Endothelial cell of umbilical vein (primary cell): ENCODE results near the gene NLRP4. TPM values are rescaled to one million over a fixed set of nuclear protein-coding genes. Genes with fewer than 3 reads are reported as not detected.

Experiments used
- BruUV-seq: library from RNA; stranded (reverse); fragments of 400-500 nt; replicated peaks from 2 replicates; lab custom pipeline; 2021; lab: Mats Ljungman, UMichigan
- CTCF ChIA-PET: fragments of 300-600, 350-600 bp; sonication (Branson Sonifier 250); formaldehyde crosslinking; loops from one replicate; lab custom pipeline; 2021; ENCODE audit warnings: antibody characterized with exemption, inconsistent platforms; lab: Charles Lee
- POLR2A ChIA-PET: fragments of 300-600, 350-600 bp; sonication (Branson Sonifier 250); formaldehyde crosslinking; loops from one replicate; lab custom pipeline; 2021; ENCODE audit warnings: antibody characterized with exemption, inconsistent platforms; lab: Charles Lee
- DNase-seq: peaks from one replicate; pipeline ENCODE4 v3.0.0-alpha.2; 2011; ENCODE audit warnings: low read depth, low spot score
- FAIRE-seq: peaks from 2 replicates; lab custom pipeline; 2011; peaks lifted over from hg19 to GRCh38; lab: Jason Lieb, UNC
- H2AFZ ChIP-seq: 2 replicates; pipeline ENCODE4 v1.6.0; 2012; ENCODE audit warnings: low read depth, low read length, control low read depth, inconsistent platforms
- H3K27ac ChIP-seq: 2 replicates; pipeline ENCODE4 v1.5.1; 2011; ENCODE audit warnings: low read depth, mild to moderate bottlenecking, control low read depth, low read length, moderate library complexity; ENCODE audit not compliant: insufficient read depth
- H3K27me3 ChIP-seq, 2 experiments: 2 replicates each; pipeline versions ENCODE4 v1.6.0 to v1.6.1; 2011; ENCODE audit warnings: low read length in 2 of 2, mixed read lengths in 1 of 2; ENCODE audit not compliant: control insufficient read depth in 2 of 2, insufficient read depth in 2 of 2
- H3K36me3 ChIP-seq, 2 experiments: 2 replicates in 1 of 2; 3 replicates in 1 of 2; pipeline ENCODE4 v1.5.1; 2011; ENCODE audit warnings: low read length in 2 of 2, mild to moderate bottlenecking in 1 of 2, moderate library complexity in 1 of 2; ENCODE audit not compliant: control insufficient read depth in 2 of 2, insufficient read depth in 2 of 2; ENCODE audit errors: extremely low read depth in 1 of 2
- H3K4me1 ChIP-seq: 3 replicates; pipeline ENCODE4 v1.5.1; 2011; ENCODE audit warnings: mild to moderate bottlenecking, low read length; ENCODE audit not compliant: control insufficient read depth, insufficient read depth; ENCODE audit errors: extremely low read depth
- H3K4me2 ChIP-seq: 2 replicates; pipeline ENCODE4 v1.6.1; 2011; ENCODE audit warnings: low read length, control low read depth, mixed read lengths; ENCODE audit not compliant: insufficient read depth
- H3K4me3 ChIP-seq, 3 experiments: fragments of 200-600 bp in 1 of 3; sonication (generic), shearing (Covaris generic) in 1 of 3; replicated peaks in 1 of 3; 2 replicates each; pipeline ENCODE4 v1.5.1; 2011 to 2016; ENCODE audit warnings: control low read depth in 3 of 3, low read length in 3 of 3, mild to moderate bottlenecking in 2 of 3, inconsistent platforms in 1 of 3, low read depth in 1 of 3, moderate library complexity in 1 of 3; ENCODE audit not compliant: insufficient read depth in 1 of 3
- H3K79me2 ChIP-seq: 2 replicates; pipeline ENCODE4 v1.6.0; 2012; ENCODE audit warnings: low read length, inconsistent platforms; ENCODE audit not compliant: control insufficient read depth, insufficient read depth
- H3K9ac ChIP-seq: replicated peaks from 2 replicates; pipeline ENCODE3; 2011; ENCODE audit warnings: low read length, control low read depth; ENCODE audit not compliant: insufficient read depth; ENCODE audit errors: extremely low read depth
- H3K9me1 ChIP-seq: replicated peaks from 3 replicates; pipeline ENCODE4 v1.6.0; 2011; ENCODE audit warnings: mild to moderate bottlenecking, low read length; ENCODE audit not compliant: control insufficient read depth, insufficient read depth; ENCODE audit errors: extremely low read depth
- H3K9me3 ChIP-seq: replicated peaks from 2 replicates; pipeline ENCODE4 v1.5.1; 2012; ENCODE audit warnings: low read length, inconsistent platforms; ENCODE audit not compliant: control insufficient read depth, insufficient read depth
- H4K20me1 ChIP-seq: replicated peaks from 2 replicates; pipeline ENCODE3; 2011; ENCODE audit warnings: mild to moderate bottlenecking, low read length; ENCODE audit not compliant: control insufficient read depth, insufficient read depth; ENCODE audit errors: extremely low read depth
- EZH2 ChIP-seq: IDR thresholded peaks from 2 replicates; pipeline ENCODE4 v1.6.1; 2012; ENCODE audit warnings: borderline replicate concordance, low read depth, mild to moderate bottlenecking, moderate library complexity, low read length, inconsistent platforms; ENCODE audit not compliant: severe bottlenecking
- FOS ChIP-seq: IDR thresholded peaks from 2 replicates; pipeline ENCODE4 v1.6.1; 2011; ENCODE audit warnings: mild to moderate bottlenecking, low read length, moderate library complexity, borderline replicate concordance; ENCODE audit not compliant: insufficient read depth
- GATA2 ChIP-seq: IDR thresholded peaks from 2 replicates; pipeline ENCODE4 v1.7.0; 2011; ENCODE audit warnings: low read depth, mild to moderate bottlenecking, moderate library complexity, mixed read lengths, low read length; ENCODE audit not compliant: insufficient read length, insufficient read depth
- JUN ChIP-seq: IDR thresholded peaks from 2 replicates; pipeline ENCODE4 v1.6.1; 2011; ENCODE audit warnings: borderline replicate concordance, low read depth; ENCODE audit not compliant: insufficient read length, insufficient read depth
- MAX ChIP-seq: IDR thresholded peaks from 2 replicates; pipeline ENCODE4 v1.6.1; 2011; ENCODE audit not compliant: insufficient read depth, insufficient read length
- MYC ChIP-seq: IDR thresholded peaks from one replicate; pipeline ENCODE4 v1.6.1; 2011; ENCODE audit warnings: mild to moderate bottlenecking, low read depth, low read length
- POLR2A ChIP-seq: IDR thresholded peaks from 2 replicates; pipeline ENCODE4 v1.6.1; 2012; ENCODE audit warnings: low read depth, mild to moderate bottlenecking, control low read depth, low read length
- dilution Hi-C: fragments of 300-500 bp; cut with MboI; formaldehyde crosslinking; loops from one replicate; pipeline ENCODE4 v1.15.0; 2019; ENCODE audit warnings: low sequenced_read_pairs; ENCODE audit not compliant: extremely low pct_ligation_motif_present
- intact Hi-C: fragments of 100-400 bp; cut with micrococcal nuclease; formaldehyde crosslinking; loops from one replicate; pipeline ENCODE4 v1.10.0; 2022
- polyA plus RNA-seq, 4 experiments: library from polyadenylated mRNA; depleted of rRNA in 3 of 4; stranded (reverse) in 3 of 4; unstranded in 1 of 4; fragments of >200 nt; gene quantifications; 2 replicates each; pipeline versions ENCODE4 v1.2.1 to v1.2.3, GENCODE V29; 2011 to 2012; ENCODE audit warnings: missing spikeins in 1 of 4
- total RNA-seq: library from RNA; stranded (reverse); gene quantifications from 2 replicates; pipeline ENCODE4 v1.2.3, GENCODE V29; 2021

NLRP4 gene
- total and polyA plus RNA-seq, 2 donors (not counting 3 experiments of a cell fraction or from before 2014, with no cell fraction given): not detected

DNA sequence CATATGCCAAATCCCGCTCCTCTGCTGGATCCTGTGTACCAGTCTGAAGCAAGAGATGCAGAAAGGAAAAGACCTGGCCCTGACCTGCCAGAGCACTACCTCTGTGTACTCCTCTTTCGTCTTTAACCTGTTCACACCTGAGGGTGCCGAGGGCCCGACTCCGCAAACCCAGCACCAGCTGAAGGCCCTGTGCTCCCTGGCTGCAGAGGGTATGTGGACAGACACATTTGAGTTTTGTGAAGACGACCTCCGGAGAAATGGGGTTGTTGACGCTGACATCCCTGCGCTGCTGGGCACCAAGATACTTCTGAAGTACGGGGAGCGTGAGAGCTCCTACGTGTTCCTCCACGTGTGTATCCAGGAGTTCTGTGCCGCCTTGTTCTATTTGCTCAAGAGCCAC is 22.1 kb downstream of the NLRP4 start:
- intact Hi-C loops: no loop called here
- Histone ChIP-seq H3K4me2 (no peak overlapping the region), H3K27me3 (no peaks in the 10 kb centered on the region), H2AFZ (no peak overlapping the region), H3K9me1 (no peaks in the 10 kb centered on the region), H3K9me3 (peaks cover 2% of the 10 kb centered on the region), H3K4me1 (no peaks in the 10 kb centered on the region), H4K20me1 (no peaks in the 10 kb centered on the region), H3K9ac (no peak overlapping the region), H3K79me2 (no peaks in the 10 kb centered on the region), H3K36me3 (no peaks in the 10 kb centered on the region), H3K4me3 (no peak overlapping the region), H3K27ac (no peak overlapping the region)
- POLR2A ChIA-PET: no interaction called here
- FAIRE-seq (no peak), DNase-seq (no peak)
- CTCF ChIA-PET: no interaction called here
- BruUV-seq: no TSS peak
- dilution Hi-C loops: no loop called here
- TF ChIP-seq MYC (no peak), JUN (no peak)

DNA sequence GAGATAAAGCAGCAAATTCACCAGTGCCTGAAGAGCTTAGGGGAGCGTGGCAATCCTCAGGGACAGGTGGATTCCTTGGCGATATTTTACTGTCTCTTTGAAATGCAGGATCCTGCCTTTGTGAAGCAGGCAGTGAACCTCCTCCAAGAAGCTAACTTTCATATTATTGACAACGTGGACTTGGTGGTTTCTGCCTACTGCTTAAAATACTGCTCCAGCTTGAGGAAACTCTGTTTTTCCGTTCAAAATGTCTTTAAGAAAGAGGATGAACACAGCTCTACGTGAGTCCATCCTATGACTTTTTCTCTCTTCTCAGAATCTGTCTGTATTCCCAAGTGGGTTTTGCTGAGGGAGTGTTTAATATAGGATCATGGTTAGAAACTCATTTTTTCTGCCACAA is 22.6 kb downstream of the NLRP4 start:
- intact Hi-C loops (no loop called here), dilution Hi-C loops (no loop called here)
- H3K79me2 ChIP-seq: no peaks in the 10 kb centered on the region
- H3K4me2 ChIP-seq: no peak overlapping the region
- H3K4me1 ChIP-seq: no peaks in the 10 kb centered on the region
- no peak overlapping the region for H3K4me3 ChIP-seq
- no peaks in the 10 kb centered on the region for H3K36me3 ChIP-seq
- POLR2A ChIA-PET: no interaction called here
- H3K27ac ChIP-seq: no peak overlapping the region
- peaks cover 2% of the 10 kb centered on the region for H3K9me3 ChIP-seq
- TF ChIP-seq FOS: no peak
- no peak for TF ChIP-seq MYC
- TF ChIP-seq POLR2A: no peak
- no peak for TF ChIP-seq EZH2
- TF ChIP-seq MAX: no peak
- TF ChIP-seq GATA2: no peak
- H4K20me1 ChIP-seq: no peaks in the 10 kb centered on the region
- no peak for FAIRE-seq
- BruUV-seq: no TSS peak
- H3K9ac ChIP-seq: no peak overlapping the region
- DNase-seq: no peak
- no peaks in the 10 kb centered on the region for H3K9me1 ChIP-seq
- CTCF ChIA-PET: no interaction called here
- no peak overlapping the region for H2AFZ ChIP-seq
- H3K27me3 ChIP-seq: no peaks in the 10 kb centered on the region
